PC-9 (cell line): ENCODE results near the gene OR2AP1.

Source experiments
- EZH2 ChIP-seq: fragments of 200-600 bp; sonication (generic); IDR thresholded peaks from 2 replicates; pipeline ENCODE4 v1.8.0; 2017; ENCODE audit warnings: antibody characterized with exemption, low read depth
- TF ChIP-seq, protein P1 (sequence below): fragments of 200-600 bp; sonication (generic); conservative IDR thresholded peaks from 2 replicates; pipeline ENCODE4 v1.6.1; 2017; ENCODE audit warnings: mixed run types, antibody characterized with exemption, mild to moderate bottlenecking, moderate library complexity

DNA sequence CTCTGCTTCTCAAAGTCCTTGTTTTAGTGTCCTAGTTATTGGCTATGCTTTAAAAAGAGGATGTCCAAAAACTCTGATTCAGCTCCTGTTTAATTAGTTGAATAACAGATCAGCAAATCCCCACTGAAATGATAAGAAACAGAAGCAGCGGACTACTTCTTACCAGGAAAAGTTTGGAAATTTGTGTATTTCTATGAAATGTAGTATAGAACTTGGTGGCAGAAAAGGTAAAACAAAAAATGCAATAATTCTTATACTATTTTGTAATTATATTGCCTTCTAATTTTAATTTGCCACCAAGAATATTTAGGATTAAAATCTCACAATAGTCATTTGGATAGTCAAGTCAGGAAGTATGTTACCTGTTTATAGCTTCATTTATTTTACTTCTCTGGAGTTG lies at the start of gene OR2AP1:
- no peak for TF ChIP-seq EZH2
- TF ChIP-seq, protein P1, sequence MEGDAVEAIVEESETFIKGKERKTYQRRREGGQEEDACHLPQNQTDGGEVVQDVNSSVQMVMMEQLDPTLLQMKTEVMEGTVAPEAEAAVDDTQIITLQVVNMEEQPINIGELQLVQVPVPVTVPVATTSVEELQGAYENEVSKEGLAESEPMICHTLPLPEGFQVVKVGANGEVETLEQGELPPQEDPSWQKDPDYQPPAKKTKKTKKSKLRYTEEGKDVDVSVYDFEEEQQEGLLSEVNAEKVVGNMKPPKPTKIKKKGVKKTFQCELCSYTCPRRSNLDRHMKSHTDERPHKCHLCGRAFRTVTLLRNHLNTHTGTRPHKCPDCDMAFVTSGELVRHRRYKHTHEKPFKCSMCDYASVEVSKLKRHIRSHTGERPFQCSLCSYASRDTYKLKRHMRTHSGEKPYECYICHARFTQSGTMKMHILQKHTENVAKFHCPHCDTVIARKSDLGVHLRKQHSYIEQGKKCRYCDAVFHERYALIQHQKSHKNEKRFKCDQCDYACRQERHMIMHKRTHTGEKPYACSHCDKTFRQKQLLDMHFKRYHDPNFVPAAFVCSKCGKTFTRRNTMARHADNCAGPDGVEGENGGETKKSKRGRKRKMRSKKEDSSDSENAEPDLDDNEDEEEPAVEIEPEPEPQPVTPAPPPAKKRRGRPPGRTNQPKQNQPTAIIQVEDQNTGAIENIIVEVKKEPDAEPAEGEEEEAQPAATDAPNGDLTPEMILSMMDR: no peak
